DMS 273 treated with DMSO at 0.1 percent for 48 hours (cell line): Measurements from ENCODE around the gene RABGGTA.
"Not testable (repeated sequence)": the region's sequence is repeated elsewhere in the genome, so short reads cannot be mapped to it uniquely, and the experiment has no call there.

ENCODE experiments used
- DNase-seq: peaks from one replicate; lab custom pipeline; 2025; lab: John Stamatoyannopoulos, UW

RABGGTA gene

GRCh38 chr14:24240110-24240918, 31.1 kb downstream of the RABGGTA start:
- DNase-seq: no peak

GRCh38 chr14:24238527-24239037, 32.8 kb downstream of the RABGGTA start:
- no peak for DNase-seq

- DNase-seq: no peak
These were observed 33.3 kb downstream of the RABGGTA start for GRCh38 chr14:24238123-24238522.

- DNase-seq: no peak
These were observed 33.9 kb downstream of the RABGGTA start for GRCh38 chr14:24237463-24237955.

- no peak for DNase-seq
These were observed 34.5 kb downstream of the RABGGTA start for GRCh38 chr14:24236689-24237462.

- DNase-seq: no peak
These were observed 35.4 kb downstream of the RABGGTA start for GRCh38 chr14:24235804-24236688.

GRCh38 chr14:24234095-24235005, 37.0 kb downstream of the RABGGTA start:
- no peak for DNase-seq

GRCh38 chr14:24233538-24233866, 37.9 kb downstream of the RABGGTA start:
- no peak for DNase-seq

- peak; percentile 76 for DNase-seq
These were observed 38.5 kb downstream of the RABGGTA start, which contains the start of gene GMPR2 for GRCh38 chr14:24232645-24233537. TSS of gene GMPR2 (plus strand) at chr14:24232929. CDS start at chr14:24233254, 325 bp downstream.

GRCh38 chr14:24232121-24232644, 39.2 kb downstream of the RABGGTA start, which contains the start of gene NEDD8:
TSS of gene NEDD8 (minus strand) at chr14:24232367. CDS start at chr14:24232267, 100 bp downstream.
- peak; percentile 84 for DNase-seq

- no peak for DNase-seq
These were observed 39.9 kb downstream of the RABGGTA start for GRCh38 chr14:24231263-24232120.

- DNase-seq: no peak
These were observed 42.5 kb downstream of the RABGGTA start for GRCh38 chr14:24228902-24229301.

GRCh38 chr14:24226473-24226872, 44.9 kb downstream of the RABGGTA start:
- DNase-seq: no peak

GRCh38 chr14:24224618-24225071, 46.8 kb downstream of the RABGGTA start:
- no peak for DNase-seq

- not testable (repeated sequence) for DNase-seq
These were observed 48.4 kb downstream of the RABGGTA start for GRCh38 chr14:24222987-24223386.

GRCh38 chr14:24219521-24219920, 51.9 kb downstream of the RABGGTA start:
- DNase-seq: no peak

GRCh38 chr14:24219080-24219479, 52.3 kb downstream of the RABGGTA start:
- DNase-seq: no peak

GRCh38 chr14:24216876-24217275, 54.5 kb downstream of the RABGGTA start:
- not testable (repeated sequence) for DNase-seq
